Neural progenitor cell (in vitro differentiated cells): Measurements from ENCODE around the gene IL11RA. TPM values are rescaled to one million over a fixed set of nuclear protein-coding genes. Genes with fewer than 3 reads are reported as not detected.

Experiments used
- DNase-seq: peaks from one replicate; pipeline ENCODE4 v3.0.0-alpha.2; 2016; ENCODE audit warnings: low spot score
- H2AFZ ChIP-seq: fragments of 200-600 bp; sonication (generic); replicated peaks from 2 replicates; pipeline ENCODE4 v1.6.1; 2016; ENCODE audit warnings: antibody characterized with exemption
- H3F3A ChIP-seq: fragments of 200-600 bp; sonication (generic); 2 replicates; pipeline ENCODE4 v1.6.1; 2016; ENCODE audit warnings: antibody characterized with exemption, low read depth
- H3K27ac ChIP-seq: fragments of 200-600 bp; sonication (generic); 2 replicates; pipeline ENCODE4 v1.5.1; 2016; ENCODE audit warnings: mild to moderate bottlenecking
- H3K27me3 ChIP-seq: fragments of 200-600 bp; sonication (generic); 2 replicates; pipeline ENCODE4 v1.6.1; 2016; ENCODE audit warnings: mild to moderate bottlenecking, moderate library complexity
- H3K36me3 ChIP-seq: fragments of 200-600 bp; sonication (generic); 2 replicates; pipeline ENCODE4 v1.5.1; 2016
- H3K4me1 ChIP-seq: fragments of 200-600 bp; sonication (generic); 2 replicates; pipeline ENCODE4 v1.6.1; 2016; ENCODE audit warnings: mixed run types
- H3K4me2 ChIP-seq: fragments of 200-600 bp; sonication (generic); 2 replicates; pipeline ENCODE4 v1.6.1; 2016
- H3K4me3 ChIP-seq: fragments of 200-600 bp; sonication (generic); 2 replicates; pipeline ENCODE4 v1.5.1; 2016
- H3K79me2 ChIP-seq: fragments of 200-600 bp; sonication (generic); 2 replicates; pipeline ENCODE4 v1.6.1; 2016; ENCODE audit warnings: low read depth
- H3K9ac ChIP-seq: fragments of 200-600 bp; sonication (generic); 2 replicates; pipeline ENCODE4 v1.6.1; 2016
- H3K9me3 ChIP-seq: fragments of 200-600 bp; sonication (generic); 2 replicates; pipeline ENCODE4 v1.5.1; 2016; ENCODE audit warnings: low read depth
- H4K20me1 ChIP-seq: fragments of 200-600 bp; sonication (generic); 2 replicates; pipeline ENCODE4 v1.6.1; 2016; ENCODE audit warnings: low read depth
- H3K27ac Mint-ChIP-seq: 3 replicates; pipeline ENCODE4 v1.8.0; 2021; ENCODE audit warnings: mixed read lengths
- H3K27me3 Mint-ChIP-seq: 2 replicates; pipeline ENCODE4 v1.8.0; 2022; ENCODE audit warnings: low read depth, mild to moderate bottlenecking, inconsistent platforms, moderate library complexity, mixed read lengths; ENCODE audit not compliant: insufficient read depth
- H3K36me3 Mint-ChIP-seq: 3 replicates; pipeline ENCODE4 v1.8.0; 2021; ENCODE audit warnings: mixed read lengths
- H3K4me1 Mint-ChIP-seq: 3 replicates; pipeline ENCODE4 v1.8.0; 2021; ENCODE audit warnings: mixed read lengths
- H3K4me3 Mint-ChIP-seq: 3 replicates; pipeline ENCODE4 v1.8.0; 2021; ENCODE audit warnings: mild to moderate bottlenecking, moderate library complexity, mixed read lengths
- H3K9me3 Mint-ChIP-seq: 3 replicates; pipeline ENCODE4 v1.8.0; 2020; ENCODE audit warnings: mixed read lengths
- EZH2 ChIP-seq: fragments of 200-600 bp; sonication (generic); IDR thresholded peaks from 2 replicates; pipeline ENCODE4 v1.6.1; 2017; ENCODE audit warnings: antibody characterized with exemption, mild to moderate bottlenecking, moderate library complexity
- EZH2phosphoT487 ChIP-seq: fragments of 200-600 bp; sonication (generic); IDR thresholded peaks from 2 replicates; pipeline ENCODE4 v1.6.1; 2017; ENCODE audit warnings: antibody characterized with exemption
- total RNA-seq: library from RNA; depleted of rRNA; stranded (reverse); fragments of >200 nt; gene quantifications from 2 replicates; pipeline ENCODE4 v1.2.3, GENCODE V29; 2015; ENCODE audit warnings: low replicate concordance
- TF ChIP-seq, protein P1 (sequence below): fragments of 200-600 bp; sonication (generic); IDR thresholded peaks from 2 replicates; pipeline ENCODE4 v1.5.1; 2017; ENCODE audit warnings: antibody characterized with exemption, mild to moderate bottlenecking

IL11RA gene
- total RNA-seq, 1 donor from 2014 or later: 12.7 TPM

DNA sequence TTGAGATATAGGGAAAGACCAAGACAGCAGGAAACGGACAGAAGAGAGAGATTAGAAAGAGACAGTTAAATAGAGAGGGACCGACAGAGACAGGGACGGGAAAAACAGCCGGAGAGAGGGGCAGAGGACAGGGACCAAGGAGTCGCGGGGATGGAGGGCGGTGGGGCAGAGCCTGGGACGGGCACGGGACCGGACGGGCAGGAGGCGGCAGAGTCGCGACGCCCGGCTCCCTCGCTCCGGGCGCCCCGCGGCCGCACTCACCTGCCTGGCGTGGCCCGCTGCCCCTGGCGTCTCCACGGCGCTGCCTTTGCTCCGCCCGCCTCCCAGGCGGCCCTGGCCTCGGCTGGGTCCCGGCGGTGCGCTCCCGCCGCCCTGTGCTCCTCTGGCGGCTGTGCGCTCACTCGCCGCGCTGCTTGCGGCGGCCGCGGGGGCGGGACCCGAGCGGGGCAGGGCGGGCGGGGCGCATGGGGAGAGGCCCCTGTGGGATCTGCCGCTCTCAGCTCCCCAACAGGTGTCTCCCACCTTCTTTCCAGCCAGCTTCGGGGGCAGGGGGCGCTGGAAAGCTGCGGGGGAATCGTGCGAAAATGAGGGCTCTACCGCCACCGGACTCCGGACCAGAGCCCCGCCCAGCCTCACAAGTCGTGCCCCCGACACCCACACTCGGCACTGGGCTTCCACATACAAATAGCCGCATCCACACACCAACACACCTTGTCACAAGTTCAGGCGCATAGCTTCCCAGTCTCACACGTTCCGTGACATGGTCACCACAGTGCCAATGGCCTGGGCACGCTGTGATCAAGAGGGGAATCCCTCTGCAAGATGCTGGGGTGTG is 23.1 kb upstream of the IL11RA start, which contains the start of gene ARID3C:
Gene ARID3C (minus strand): TSS at position 411 of the 835 bp plus-strand sequence. CDS start 1,052 bp downstream, outside the sequence.
- peak within 1 kb of the TSS; percentile 97 for H3K4me2 ChIP-seq
- H3K4me1 ChIP-seq: peaks cover 66% of the 10 kb centered on the region
- peaks cover 2% of the 10 kb centered on the region for H3K9me3 Mint-ChIP-seq
- peak within 1 kb of the TSS; percentile 66 for H3K4me3 ChIP-seq
- H3K27me3 ChIP-seq: peaks cover 70% of the 10 kb centered on the region
- H3K79me2 ChIP-seq: no peaks in the 10 kb centered on the region
- H3K27me3 Mint-ChIP-seq: peaks cover 50% of the 10 kb centered on the region
- no peak within 1 kb of the TSS for H3K27ac ChIP-seq
- H3K36me3 Mint-ChIP-seq: no peaks in the 10 kb centered on the region
- peaks cover 19% of the 10 kb centered on the region for H3K4me1 Mint-ChIP-seq
- peak within 1 kb of the TSS; percentile 84 for H3K4me3 Mint-ChIP-seq
- TF ChIP-seq, protein P1, sequence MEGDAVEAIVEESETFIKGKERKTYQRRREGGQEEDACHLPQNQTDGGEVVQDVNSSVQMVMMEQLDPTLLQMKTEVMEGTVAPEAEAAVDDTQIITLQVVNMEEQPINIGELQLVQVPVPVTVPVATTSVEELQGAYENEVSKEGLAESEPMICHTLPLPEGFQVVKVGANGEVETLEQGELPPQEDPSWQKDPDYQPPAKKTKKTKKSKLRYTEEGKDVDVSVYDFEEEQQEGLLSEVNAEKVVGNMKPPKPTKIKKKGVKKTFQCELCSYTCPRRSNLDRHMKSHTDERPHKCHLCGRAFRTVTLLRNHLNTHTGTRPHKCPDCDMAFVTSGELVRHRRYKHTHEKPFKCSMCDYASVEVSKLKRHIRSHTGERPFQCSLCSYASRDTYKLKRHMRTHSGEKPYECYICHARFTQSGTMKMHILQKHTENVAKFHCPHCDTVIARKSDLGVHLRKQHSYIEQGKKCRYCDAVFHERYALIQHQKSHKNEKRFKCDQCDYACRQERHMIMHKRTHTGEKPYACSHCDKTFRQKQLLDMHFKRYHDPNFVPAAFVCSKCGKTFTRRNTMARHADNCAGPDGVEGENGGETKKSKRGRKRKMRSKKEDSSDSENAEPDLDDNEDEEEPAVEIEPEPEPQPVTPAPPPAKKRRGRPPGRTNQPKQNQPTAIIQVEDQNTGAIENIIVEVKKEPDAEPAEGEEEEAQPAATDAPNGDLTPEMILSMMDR: peak; percentile 11
- TF ChIP-seq EZH2phosphoT487: no peak
- peak; percentile 48 for TF ChIP-seq EZH2
- H4K20me1 ChIP-seq: no peaks in the 10 kb centered on the region
- no peak within 1 kb of the TSS for H3K27ac Mint-ChIP-seq
- no peak within 1 kb of the TSS for H3K9ac ChIP-seq
- no peaks in the 10 kb centered on the region for H3K36me3 ChIP-seq
- peak within 1 kb of the TSS; percentile 75 for H2AFZ ChIP-seq
- no peaks in the 10 kb centered on the region for H3K9me3 ChIP-seq
- peaks cover 45% of the 10 kb centered on the region for H3F3A ChIP-seq
- peak; percentile 80 for DNase-seq

GRCh38 chr9:34629491-34629808 is 22.5 kb upstream of the IL11RA start:
- TF ChIP-seq, protein P1: no peak
- TF ChIP-seq EZH2phosphoT487: no peak
- no peak for TF ChIP-seq EZH2
- peak overlapping the region; percentile 66 for H3K4me3 ChIP-seq
- H3K9ac ChIP-seq: no peak overlapping the region
- H3K4me1 ChIP-seq: peaks cover 60% of the 10 kb centered on the region
- H3K36me3 Mint-ChIP-seq: no peaks in the 10 kb centered on the region
- H3K4me3 Mint-ChIP-seq: peak overlapping the region; percentile 84
- H3K4me1 Mint-ChIP-seq: peaks cover 22% of the 10 kb centered on the region
- H3K27me3 ChIP-seq: peaks cover 70% of the 10 kb centered on the region
- DNase-seq: no peak
- peak overlapping the region; percentile 97 for H3K4me2 ChIP-seq
- H3F3A ChIP-seq: peaks cover 45% of the 10 kb centered on the region
- H4K20me1 ChIP-seq: peaks cover 5% of the 10 kb centered on the region
- H3K9me3 Mint-ChIP-seq: peaks cover 2% of the 10 kb centered on the region
- no peak overlapping the region for H2AFZ ChIP-seq
- H3K79me2 ChIP-seq: no peaks in the 10 kb centered on the region
- H3K9me3 ChIP-seq: no peaks in the 10 kb centered on the region
- no peak overlapping the region for H3K27ac ChIP-seq
- no peaks in the 10 kb centered on the region for H3K36me3 ChIP-seq
- peaks cover 51% of the 10 kb centered on the region for H3K27me3 Mint-ChIP-seq
- H3K27ac Mint-ChIP-seq: no peak overlapping the region

DNA sequence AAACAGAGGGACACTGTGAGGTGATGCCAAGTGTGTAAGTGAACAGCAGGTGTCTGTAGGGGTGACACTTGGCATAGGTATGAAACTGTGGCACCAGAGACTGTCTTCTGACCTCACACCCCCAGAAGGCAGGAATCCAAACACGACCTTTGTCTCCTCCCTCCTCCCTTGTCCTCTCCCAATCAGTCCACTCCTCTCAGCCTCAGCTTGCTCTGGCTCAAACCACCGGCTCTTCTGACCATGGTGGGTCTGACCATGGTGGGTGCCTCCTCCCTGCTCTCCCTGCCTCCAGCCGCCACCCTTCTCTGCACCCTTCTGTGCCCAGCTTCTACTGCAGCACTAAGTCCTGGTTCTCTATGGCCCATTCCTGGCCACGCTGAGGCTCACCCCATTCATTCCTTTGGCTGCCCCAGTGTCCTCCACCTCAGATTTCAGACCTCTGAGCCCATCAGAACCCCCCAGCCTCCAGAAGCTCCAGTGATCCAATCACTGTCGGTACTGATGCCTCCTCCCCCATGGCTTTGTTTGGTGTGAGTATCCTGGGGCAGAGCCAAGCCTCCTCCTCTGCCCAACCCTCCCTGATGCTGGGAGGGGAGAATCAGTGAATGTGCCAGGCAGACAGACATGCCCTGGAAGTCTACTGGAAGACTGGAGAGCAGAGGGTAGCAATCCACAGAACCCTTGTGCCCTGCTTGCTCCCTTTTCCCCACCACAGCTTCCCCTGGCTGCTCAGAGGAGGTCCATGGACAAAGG is 21.4 kb upstream of the IL11RA start:
- no peak overlapping the region for H3K27ac ChIP-seq
- peak overlapping the region; percentile 46 for H3K4me2 ChIP-seq
- H3K36me3 Mint-ChIP-seq: peaks cover 2% of the 10 kb centered on the region
- H4K20me1 ChIP-seq: peaks cover 5% of the 10 kb centered on the region
- no peak overlapping the region for H3K4me3 ChIP-seq
- no peaks in the 10 kb centered on the region for H3K36me3 ChIP-seq
- H3K4me1 ChIP-seq: peaks cover 49% of the 10 kb centered on the region
- TF ChIP-seq EZH2: no peak
- peaks cover 2% of the 10 kb centered on the region for H3K9me3 Mint-ChIP-seq
- no peak overlapping the region for H2AFZ ChIP-seq
- H3K9ac ChIP-seq: no peak overlapping the region
- no peaks in the 10 kb centered on the region for H3K9me3 ChIP-seq
- DNase-seq: no peak
- H3K27ac Mint-ChIP-seq: no peak overlapping the region
- peak overlapping the region; percentile 84 for H3K4me3 Mint-ChIP-seq
- peaks cover under 1% of the 10 kb centered on the region for H3K79me2 ChIP-seq
- H3F3A ChIP-seq: peaks cover 38% of the 10 kb centered on the region
- H3K27me3 ChIP-seq: peaks cover 69% of the 10 kb centered on the region
- H3K4me1 Mint-ChIP-seq: peaks cover 24% of the 10 kb centered on the region
- H3K27me3 Mint-ChIP-seq: peaks cover 51% of the 10 kb centered on the region
